Endometrial microvascular endothelial cells (primary cell): Measurements from ENCODE around the gene NMNAT1. TPM values are rescaled to one million over a fixed set of nuclear protein-coding genes. Genes with fewer than 3 reads are reported as not detected.
"Not testable (repeated sequence)": the region's sequence is repeated elsewhere in the genome, so short reads cannot be mapped to it uniquely, and the experiment has no call there.

Experiments
- in situ Hi-C: cut with HindIII; loops from 2 replicates; pipeline ENCODE4 v1.10.0; 2017; ENCODE audit warnings: low sequenced_read_pairs, low pct_unique_long_range_greater_than_20kb; ENCODE audit errors: inconsistent ontology term
- total RNA-seq: library from RNA; depleted of rRNA; stranded (reverse); fragments of >200 nt; gene quantifications from one replicate; pipeline ENCODE4 v1.2.3, GENCODE V29; 2015; ENCODE audit errors: inconsistent ontology term

The NMNAT1 gene
- total RNA-seq, 1 donor from 2014 or later = 5.8 TPM

- in situ Hi-C loops = no loop called here
These were observed 26.8 kb upstream of the NMNAT1 start for GRCh38 chr1:9916452-9916851.

GRCh38 chr1:9917495-9917894 lies 25.8 kb upstream of the NMNAT1 start:
- in situ Hi-C loops = not testable (repeated sequence)

- in situ Hi-C loops = no loop called here
These were observed 25.4 kb upstream of the NMNAT1 start for GRCh38 chr1:9917901-9918300.

- in situ Hi-C loops = no loop called here
These were observed 22.7 kb upstream of the NMNAT1 start for GRCh38 chr1:9920606-9921005.

GRCh38 chr1:9922342-9922741 lies 20.9 kb upstream of the NMNAT1 start:
- in situ Hi-C loops = no loop called here

- in situ Hi-C loops = no loop called here
These were observed 16.0 kb upstream of the NMNAT1 start for GRCh38 chr1:9927259-9927658.

GRCh38 chr1:9929431-9930385 lies 13.6 kb upstream of the NMNAT1 start:
- in situ Hi-C loops = no loop called here

- in situ Hi-C loops = no loop called here
These were observed 806 bp upstream of the NMNAT1 start for GRCh38 chr1:9942399-9942938.

GRCh38 chr1:9946315-9946714 lies 3.0 kb downstream of the NMNAT1 start:
- in situ Hi-C loops = no loop called here

GRCh38 chr1:9957726-9958125 lies 14.5 kb downstream of the NMNAT1 start:
- in situ Hi-C loops = no loop called here

GRCh38 chr1:9960011-9960410 lies 16.7 kb downstream of the NMNAT1 start:
- in situ Hi-C loops = no loop called here

- in situ Hi-C loops = no loop called here
These were observed 17.7 kb downstream of the NMNAT1 start for GRCh38 chr1:9960706-9961562.

- in situ Hi-C loops = no loop called here
These were observed 41.0 kb downstream of the NMNAT1 start for GRCh38 chr1:9984253-9984652.

GRCh38 chr1:9985001-9985400 lies 41.7 kb downstream of the NMNAT1 start:
- in situ Hi-C loops = no loop called here

- in situ Hi-C loops = no loop called here
These were observed 46.5 kb downstream of the NMNAT1 start for GRCh38 chr1:9989773-9990172.

GRCh38 chr1:9990944-9991343 lies 47.7 kb downstream of the NMNAT1 start:
- in situ Hi-C loops = no loop called here

GRCh38 chr1:9992910-9993309 lies 49.6 kb downstream of the NMNAT1 start:
- in situ Hi-C loops = no loop called here

- in situ Hi-C loops = no loop called here
These were observed 50.3 kb downstream of the NMNAT1 start for GRCh38 chr1:9993561-9994075.
